Right lobe of liver (tissue), 4 donors: ENCODE measurements around the gene GBGT1.

Experiments used
- CTCF ChIP-seq, 4 donors: fragments of 200-600 bp in 3 of 4; fragments of 450-650 bp in 1 of 4; IDR thresholded peaks; one replicate each; pipeline versions ENCODE4 v1.5.1 to v1.8.0; 2016 to 2022; ENCODE audit warnings: antibody characterized with exemption in 4 of 4, mild to moderate bottlenecking in 2 of 4
- POLR2A ChIP-seq: fragments of 450-650 bp; IDR thresholded peaks from one replicate; pipeline ENCODE4 v1.6.1; 2017; ENCODE audit warnings: antibody characterized with exemption, mild to moderate bottlenecking
- donor health status: DM: no; HTN: no; CAD: no.
- donor health status: DM: no; HTN: no; CAD: no.
- donor health status: DM: no; HTN: yes; CAD: no.

GRCh38 chr9:133142684-133143622 is 20.8 kb downstream of the GBGT1 start:
- TF ChIP-seq CTCF (IDR thresholded peaks at IDR 0.05), result no peak
- TF ChIP-seq POLR2A, result no peak
